GM21447 (cell line): ENCODE results near the gene SLC44A1.

Experiments
- ATAC-seq: cut with Tn5 transposase; IDR thresholded peaks from one replicate; pipeline ENCODE4 v1.9.1; 2021; ENCODE audit not compliant: unreplicated experiment

Gene SLC44A1

DNA sequence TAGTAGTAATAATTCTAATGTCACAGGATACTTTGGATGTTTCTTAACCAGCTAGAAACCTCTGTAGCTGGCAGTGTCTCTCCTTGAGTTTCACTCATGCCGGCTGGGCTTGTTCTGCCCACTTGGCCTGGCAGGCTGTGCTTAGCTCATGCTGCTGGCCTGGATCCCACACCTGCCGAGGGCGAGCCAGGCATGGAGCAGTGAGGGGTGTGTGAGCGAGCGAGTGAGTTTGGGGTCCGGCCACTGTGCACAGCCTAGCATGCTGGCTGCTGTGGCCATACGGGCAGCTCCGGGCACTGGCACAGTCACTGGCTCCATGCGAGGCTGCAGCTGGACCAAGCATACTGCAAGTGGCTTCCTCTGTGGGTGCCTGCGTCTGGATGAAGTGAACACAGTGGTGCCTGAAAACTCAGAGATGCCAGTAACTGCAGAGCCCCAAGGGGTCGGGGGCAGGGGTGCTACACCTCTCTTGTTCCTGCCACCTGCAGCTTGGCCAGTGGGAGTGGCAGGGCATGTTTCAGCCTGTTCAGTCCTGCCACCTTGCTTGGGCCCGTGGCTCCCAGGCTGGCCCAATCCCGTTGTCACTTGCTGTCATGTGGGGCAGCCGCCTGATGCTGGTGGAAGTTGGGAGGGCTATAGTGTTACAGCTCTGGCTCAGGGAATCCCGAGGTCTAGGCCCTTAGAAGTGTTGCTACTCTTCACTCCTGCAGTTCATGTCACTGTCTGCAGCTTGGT, 213.3 kb downstream of the SLC44A1 start:
- ATAC-seq = no peak

GRCh38 chr9:105458404-105458803, 214.0 kb downstream of the SLC44A1 start:
- no peak for ATAC-seq

DNA sequence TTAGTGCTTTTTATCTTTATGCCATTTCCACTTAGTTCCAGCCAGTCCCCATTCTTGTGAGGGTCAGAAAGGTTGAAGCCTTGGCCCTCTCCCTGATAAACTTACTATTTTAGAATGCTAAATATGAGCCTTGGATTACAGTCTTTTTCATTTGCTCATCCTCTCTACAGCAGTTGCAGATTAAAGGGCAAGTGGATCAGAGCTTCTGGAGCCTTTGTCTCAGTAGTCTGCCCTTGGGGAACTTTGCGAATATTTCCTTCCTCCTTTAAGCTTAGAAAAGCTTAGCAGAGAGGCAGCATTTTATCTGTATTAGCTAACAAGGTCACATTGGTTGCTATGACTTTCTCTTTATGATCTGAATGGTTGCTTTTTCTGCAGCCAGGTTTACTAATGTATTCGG, 214.9 kb downstream of the SLC44A1 start:
- ATAC-seq = no peak

DNA sequence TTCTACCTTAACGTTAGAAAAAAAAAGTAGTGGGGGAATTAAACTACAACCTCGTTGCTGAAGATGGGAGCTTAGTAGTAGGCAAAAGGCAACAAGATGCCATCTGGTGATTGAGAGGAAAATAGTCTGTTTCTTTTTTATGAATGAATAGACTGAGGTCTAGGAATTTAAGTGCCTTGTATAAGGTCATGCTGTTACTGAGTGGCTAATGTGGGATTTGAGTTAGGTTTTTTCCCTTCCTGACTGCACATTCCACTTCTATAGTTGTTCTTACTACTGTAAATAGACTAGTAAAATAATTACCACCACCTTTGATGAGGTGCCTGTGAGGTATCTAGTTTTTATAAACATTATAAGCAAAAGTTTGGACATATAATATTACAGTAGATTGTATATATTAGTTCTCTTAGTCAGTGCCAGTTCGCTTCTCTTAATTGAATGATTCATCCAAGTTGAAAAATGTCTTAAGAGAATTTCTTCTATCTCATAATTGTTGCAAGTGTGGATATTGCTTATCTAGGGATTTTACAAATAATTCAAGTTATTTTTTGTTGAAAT, 222.5 kb downstream of the SLC44A1 start:
- no peak for ATAC-seq

DNA sequence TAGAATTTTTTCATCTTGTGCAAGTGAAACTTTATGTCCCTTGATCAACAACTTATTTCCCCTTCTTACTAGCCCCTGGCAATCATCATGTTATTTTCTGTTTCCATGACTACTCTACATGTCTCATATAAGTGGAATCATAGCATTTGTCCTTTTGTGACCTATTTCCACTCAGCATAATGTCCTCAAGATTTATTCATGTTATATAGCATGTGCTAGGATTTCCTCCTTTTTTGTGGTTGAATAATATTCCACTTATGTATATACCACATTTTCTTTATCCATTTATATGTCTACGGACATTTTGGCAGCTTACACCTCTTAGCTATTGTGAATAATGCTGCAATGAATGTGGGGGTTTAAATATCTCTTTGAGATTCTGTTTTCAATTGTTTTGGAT, 224.4 kb downstream of the SLC44A1 start:
- ATAC-seq = no peak

GRCh38 chr9:105473221-105473620, 228.8 kb downstream of the SLC44A1 start:
- ATAC-seq = no peak

GRCh38 chr9:105475302-105475701, 230.9 kb downstream of the SLC44A1 start:
- ATAC-seq = no peak

- no peak for ATAC-seq
These were observed 235.4 kb downstream of the SLC44A1 start for GRCh38 chr9:105479846-105480245.

- peak; percentile 69 for ATAC-seq
These were observed 239.2 kb downstream of the SLC44A1 start for GRCh38 chr9:105483618-105484017.

DNA sequence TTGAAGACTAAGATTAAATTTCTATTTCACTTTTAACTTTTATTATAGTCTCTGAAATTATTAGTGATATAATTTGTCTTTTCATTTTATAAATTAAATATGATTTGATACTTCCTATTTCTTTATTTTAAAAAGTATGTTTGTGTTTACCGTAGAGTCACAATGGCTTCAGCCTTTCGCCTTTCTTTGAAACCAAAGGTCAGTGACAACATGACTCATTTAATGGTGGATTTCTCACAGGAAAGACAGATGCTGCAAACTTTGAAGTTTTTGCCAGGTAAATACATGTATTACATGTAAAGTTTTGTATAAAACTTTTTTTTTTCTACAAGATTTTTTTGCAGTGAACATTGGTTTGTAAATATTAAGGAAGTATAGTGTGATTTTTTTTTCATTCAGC, 239.8 kb downstream of the SLC44A1 start:
- ATAC-seq = no peak

GRCh38 chr9:105485131-105485530, 240.7 kb downstream of the SLC44A1 start:
- ATAC-seq = no peak
